Adrenal gland (tissue), 12 donors: ENCODE results near the gene RHOG. TPM values are rescaled to one million over a fixed set of nuclear protein-coding genes. Genes with fewer than 3 reads are reported as not detected.

Experiments
- DNase-seq, 7 donors: peaks; one replicate each; pipeline ENCODE4 v3.0.0-alpha.2; 2019 to 2020
- H3K27ac ChIP-seq, 5 donors: fragments of 200-600 bp; sonication (generic) in 4 of 5; 1 replicate in 3 of 5; 2 replicates in 2 of 5; pipeline versions ENCODE4 v1.5.1 to v1.8.0; 2016 to 2020; ENCODE audit warnings: mild to moderate bottlenecking in 1 of 5
- H3K27me3 ChIP-seq: fragments of 200-600 bp; 2 replicates; pipeline ENCODE4 v1.8.0; 2021
- H3K36me3 ChIP-seq, 2 donors: fragments of 200-600 bp; replicated peaks in 1 of 2; 1 replicate in 1 of 2; 2 replicates in 1 of 2; pipeline versions ENCODE4 v1.5.1 to v1.8.0; 2018 to 2022
- H3K4me1 ChIP-seq, 2 donors: fragments of 200-600 bp; replicated peaks in 1 of 2; 1 replicate in 1 of 2; 2 replicates in 1 of 2; pipeline versions ENCODE4 v1.5.1 to v1.8.0; 2018 to 2021
- H3K4me3 ChIP-seq, 4 donors: fragments of 200-600 bp; sonication (generic) in 3 of 4; one replicate each; pipeline ENCODE4 v1.5.1; 2016 to 2018
- H3K9me3 ChIP-seq, 3 donors: fragments of 200-600 bp; sonication (generic) in 1 of 3; replicated peaks in 1 of 3; 1 replicate in 2 of 3; 2 replicates in 1 of 3; pipeline versions ENCODE4 v1.5.1 to v1.8.0; 2016 to 2021
- CTCF ChIP-seq, 6 experiments: fragments of 450-650 bp in 4 of 6; fragments of 200-600 bp in 2 of 6; sonication (generic) in 1 of 6; IDR thresholded peaks; 1 replicate in 5 of 6; 2 replicates in 1 of 6; pipeline versions ENCODE4 v1.5.1 to v1.8.0; 2016 to 2021; ENCODE audit warnings: antibody characterized with exemption in 6 of 6, mild to moderate bottlenecking in 2 of 6, moderate library complexity in 1 of 6
- POLR2A ChIP-seq, 2 donors: fragments of 450-650 bp; IDR thresholded peaks; one replicate each; pipeline ENCODE4 v1.6.1; 2017; ENCODE audit warnings: antibody characterized with exemption in 2 of 2, mild to moderate bottlenecking in 2 of 2, moderate library complexity in 1 of 2
- WGBS, 4 donors: extraction: QIAGEN DNeasy Blood & Tissue Kit in 2 of 4; methylation state at CpG; one replicate each; pipeline versions ENCODE4 v1.1.5 to v1.1.7; 2013 to 2017; 5-methylcytosine and 5-hydroxymethylcytosine counted together
- intact Hi-C, 2 donors: fragments of 100-400 bp; cut with DNase I; formaldehyde crosslinking; loops; one replicate each; pipeline versions ENCODE4 v1.14.1 to v1.15.0; 2022 to 2023
- polyA plus RNA-seq, 3 donors: library from polyadenylated mRNA; stranded (reverse); fragments of 200-250 nt in 2 of 3; fragments of 350-450 nt in 1 of 3; fragmentation: Illumina TruSeq in 1 of 3; extraction: RNeasy Lipid Tissue Mini Kit (QIAGEN cat#74804) in 1 of 3; gene quantifications; one replicate each; pipeline ENCODE4 v1.2.3, GENCODE V29; 2013 to 2014
- total RNA-seq, 9 donors: library from RNA; depleted of rRNA in 4 of 9; stranded (reverse); fragments of >200 nt in 4 of 9; fragments of 120-200 nt in 1 of 9; fragmentation: NEBNext Ultra II Directional in 1 of 9; extraction: Animal tissue kit (Norgen Biotek cat#: 25700) in 1 of 9; gene quantifications; one replicate each; pipeline versions ENCODE4 v1.1.0 to v1.2.4, GENCODE V29; 2013 to 2023
- donor health status: healthy with polysubstance abuse.
- donor health status: Bipolar disorder and iron deficiency.
- donor health status: DM: yes; HTN: yes; CAD: no.
- donor health status: DM: no; HTN: no; CAD: no.
- donor health status: DM: no; HTN: no; CAD: no.
- donor health status: DM: yes; HTN: yes; CAD: no.

RHOG gene
- total and polyA plus RNA-seq, 12 donors = 21.4 to 91.2 (median 48.7) TPM

- H3K36me3 ChIP-seq = no peaks in the 10 kb centered on the region
- DNase-seq = no peak
- WGBS, 4 donors = 79 to 96% (median 94%) methylated on average over 11 of the region's 11 CpGs
- no peak overlapping the region for H3K27ac ChIP-seq
- H3K4me3 ChIP-seq = no peak overlapping the region
- TF ChIP-seq CTCF (IDR thresholded peaks at IDR 0.05) (no peak), POLR2A (IDR thresholded peaks at IDR 0.05) (no peak)
- no peaks in the 10 kb centered on the region for H3K9me3 ChIP-seq
- intact Hi-C loops = no loop called here
- no peaks in the 10 kb centered on the region for H3K27me3 ChIP-seq
- peaks cover 4 to 5% of the 10 kb centered on the region in 2 donors for H3K4me1 ChIP-seq
Measured at GRCh38 chr11:3803726-3804495, 36.8 kb downstream of the RHOG start.

- Histone ChIP-seq H3K27me3 (no peaks in the 10 kb centered on the region), H3K9me3 (no peaks in the 10 kb centered on the region), H3K36me3 (no peaks in the 10 kb centered on the region), H3K4me1 (peaks cover 5% of the 10 kb centered on the region in 2 donors), H3K27ac (no peak overlapping the region), H3K4me3 (no peak overlapping the region)
- no peak for DNase-seq
- intact Hi-C loops = no loop called here
- 78 to 84% (median 81%) methylated on average over 4 of the region's 4 CpGs for WGBS, 4 donors
- TF ChIP-seq POLR2A (IDR thresholded peaks at IDR 0.05) (no peak), CTCF (IDR thresholded peaks at IDR 0.05) (no peak)
Measured at GRCh38 chr11:3802011-3802790, 38.6 kb downstream of the RHOG start.

GRCh38 chr11:3799873-3800272 lies 40.9 kb downstream of the RHOG start:
- TF ChIP-seq CTCF (IDR thresholded peaks at IDR 0.05) (no peak), POLR2A (IDR thresholded peaks at IDR 0.05) (no peak)
- H3K4me1 ChIP-seq = peaks cover 18 to 19% of the 10 kb centered on the region in 2 donors
- intact Hi-C loops = no loop called here
- H3K9me3 ChIP-seq = no peaks in the 10 kb centered on the region
- H3K4me3 ChIP-seq = no peak overlapping the region
- DNase-seq = no peak
- H3K27me3 ChIP-seq = no peaks in the 10 kb centered on the region
- H3K36me3 ChIP-seq = no peaks in the 10 kb centered on the region
- no peak overlapping the region for H3K27ac ChIP-seq
- WGBS, 4 donors = 87 to 91% (median 91%) methylated on average over 4 to 5 of the region's 5 CpGs

GRCh38 chr11:3799143-3799542 lies 41.6 kb downstream of the RHOG start:
- no peak overlapping the region for H3K27ac ChIP-seq

More at GRCh38 chr11:3799143-3799542, 41.6 kb downstream of the RHOG start:
- TF ChIP-seq POLR2A (IDR thresholded peaks at IDR 0.05) = no peak
- no peak for TF ChIP-seq CTCF (IDR thresholded peaks at IDR 0.05)
- Histone ChIP-seq H3K4me1 (peaks cover 18 to 23% of the 10 kb centered on the region in 2 donors), H3K9me3 (no peaks in the 10 kb centered on the region), H3K4me3 (no peak overlapping the region), H3K27me3 (no peaks in the 10 kb centered on the region), H3K36me3 (no peaks in the 10 kb centered on the region)
- intact Hi-C loops = no loop called here
- no peak for DNase-seq
- 91 to 98% (median 95%) methylated on average over 6 to 9 of the region's 9 CpGs for WGBS, 4 donors
